GM19025 (cell line): ENCODE measurements around the gene ZNF266.

Experiments used
- ATAC-seq: cut with Tn5 transposase; IDR thresholded peaks from one replicate; pipeline ENCODE4 v1.9.1; 2021; ENCODE audit warnings: mild to moderate bottlenecking, low read depth, moderate library complexity; ENCODE audit not compliant: unreplicated experiment

ZNF266 gene

GRCh38 chr19:9435279-9436268 is at the start of gene ZNF266:
ZNF266 (minus strand) TSS chr19:9435573; CDS start chr19:9420089, 15,484 bp downstream.
- ATAC-seq, result peak; percentile 90

DNA sequence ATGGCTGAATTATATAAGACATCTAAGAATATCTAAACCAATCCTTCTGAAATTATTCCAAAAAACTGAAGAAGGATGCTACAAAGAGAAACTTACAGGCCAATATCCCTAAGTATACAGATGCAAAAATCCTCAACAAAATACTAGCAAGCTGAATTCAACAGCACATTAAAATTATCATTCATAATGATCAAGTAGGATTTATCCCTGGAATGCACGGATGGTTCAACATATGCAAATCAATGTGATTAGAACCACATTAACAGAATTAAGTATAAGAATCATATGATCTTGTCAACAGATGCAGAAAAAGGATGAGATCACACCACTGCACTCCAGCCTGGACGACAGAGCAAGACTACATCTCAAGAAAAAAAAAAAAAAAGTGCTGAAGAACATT is 49.8 kb upstream of the ZNF266 start:
- no peak for ATAC-seq

DNA sequence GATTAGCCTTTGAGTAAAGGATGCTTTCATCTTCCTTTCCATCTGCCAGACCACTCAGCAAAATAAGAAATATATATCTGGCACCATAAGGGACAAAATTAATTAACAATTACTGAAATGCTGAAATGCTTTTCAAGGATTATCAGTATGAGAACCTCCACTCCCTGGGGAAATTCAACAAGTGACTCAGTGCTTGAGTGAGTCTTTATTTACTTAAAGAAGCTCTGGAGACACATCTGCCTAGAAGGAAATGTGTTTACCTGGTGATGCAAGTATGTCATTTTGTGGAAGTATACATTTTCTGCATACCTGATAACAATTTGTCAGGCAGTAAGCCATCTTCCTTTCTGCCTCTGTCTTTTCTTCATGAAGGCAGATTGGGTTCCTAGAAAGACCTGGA is 39.6 kb upstream of the ZNF266 start:
- no peak for ATAC-seq

- ATAC-seq, result no peak
Observed at GRCh38 chr19:9467161-9467560, 31.8 kb upstream of the ZNF266 start.

GRCh38 chr19:9461938-9462337 is 26.6 kb upstream of the ZNF266 start:
- ATAC-seq, result no peak

- no peak for ATAC-seq
Observed at GRCh38 chr19:9456018-9456689, 20.8 kb upstream of the ZNF266 start.

DNA sequence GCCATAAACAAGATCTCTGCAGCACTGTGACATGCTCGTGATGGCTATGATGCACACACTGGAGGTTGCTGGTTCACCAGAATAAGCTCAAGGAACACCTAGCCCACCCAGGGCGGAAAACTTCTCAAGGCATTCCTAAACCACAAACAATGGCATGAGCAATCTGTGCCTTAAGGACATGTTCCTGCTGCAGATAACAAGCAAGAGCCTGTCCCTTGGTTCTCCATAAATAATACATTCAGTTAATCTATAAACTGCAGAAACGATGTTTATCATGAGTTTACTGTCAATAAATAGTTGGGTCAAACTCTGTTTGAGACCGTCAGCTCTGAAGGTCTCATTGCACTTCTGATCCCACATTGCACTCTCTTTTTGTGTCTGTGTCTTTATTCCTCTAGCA is 18.6 kb upstream of the ZNF266 start:
- ATAC-seq, result no peak

DNA sequence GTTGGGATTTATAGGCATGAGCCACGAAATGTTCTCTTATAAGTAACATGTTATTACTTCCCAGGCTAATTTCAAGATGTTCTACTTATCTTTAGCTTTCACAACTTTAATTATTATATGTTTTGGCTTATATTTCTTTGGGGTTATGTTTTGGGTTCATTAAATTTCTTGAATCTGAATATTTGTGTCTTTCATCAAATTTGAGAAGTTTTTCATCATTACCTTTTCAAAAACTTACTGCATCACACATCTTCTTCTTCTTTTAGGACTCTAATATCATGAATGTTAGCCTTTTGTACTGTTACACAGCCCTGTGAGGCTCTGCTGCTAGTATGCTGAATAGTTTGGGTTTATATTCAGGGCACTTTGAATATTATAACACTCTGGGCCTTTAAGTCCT is 9.7 kb upstream of the ZNF266 start:
- ATAC-seq, result no peak

DNA sequence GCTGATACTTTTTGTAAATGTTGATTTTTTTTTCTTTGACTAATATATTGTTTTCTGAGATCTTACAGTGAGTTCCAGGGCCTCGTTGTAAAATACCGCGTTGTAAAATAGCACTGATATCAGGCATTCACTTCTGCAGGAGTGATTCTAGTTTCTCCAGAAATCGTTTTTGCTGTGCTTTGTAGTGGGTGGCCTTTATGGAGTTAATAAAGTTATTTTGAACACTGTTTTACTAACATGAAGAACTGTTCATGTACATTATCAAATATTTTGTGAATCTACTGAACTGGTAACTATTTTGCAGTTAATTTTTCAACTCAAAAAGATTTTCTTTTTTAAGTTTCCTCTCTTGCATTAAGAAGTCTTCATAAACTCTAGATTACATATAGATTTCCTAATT is 985 bp upstream of the ZNF266 start:
- no peak for ATAC-seq

- no peak for ATAC-seq
Observed at GRCh38 chr19:9431475-9431874, 3.9 kb downstream of the ZNF266 start.

- ATAC-seq, result no peak
Observed at GRCh38 chr19:9430444-9430843, 4.9 kb downstream of the ZNF266 start.

DNA sequence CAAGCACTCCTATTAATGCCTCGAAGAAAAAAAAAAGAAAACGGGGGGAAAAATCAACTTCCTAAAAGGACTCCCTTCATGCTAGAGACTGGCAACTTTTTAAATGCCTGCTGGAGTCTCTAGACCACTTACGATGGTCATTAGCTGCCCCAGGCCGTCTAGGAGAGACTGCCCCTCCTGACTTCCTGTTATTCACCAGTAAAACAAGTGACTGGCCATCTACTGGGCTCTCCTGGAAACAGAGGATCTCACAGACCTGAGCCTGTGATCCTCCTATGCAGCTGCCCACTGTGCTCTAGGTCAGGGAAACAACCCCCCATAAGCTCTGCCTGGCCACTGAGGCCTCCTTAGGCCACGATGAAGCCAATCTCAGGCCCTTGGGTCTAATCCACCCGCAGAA is 7.4 kb downstream of the ZNF266 start:
- no peak for ATAC-seq

DNA sequence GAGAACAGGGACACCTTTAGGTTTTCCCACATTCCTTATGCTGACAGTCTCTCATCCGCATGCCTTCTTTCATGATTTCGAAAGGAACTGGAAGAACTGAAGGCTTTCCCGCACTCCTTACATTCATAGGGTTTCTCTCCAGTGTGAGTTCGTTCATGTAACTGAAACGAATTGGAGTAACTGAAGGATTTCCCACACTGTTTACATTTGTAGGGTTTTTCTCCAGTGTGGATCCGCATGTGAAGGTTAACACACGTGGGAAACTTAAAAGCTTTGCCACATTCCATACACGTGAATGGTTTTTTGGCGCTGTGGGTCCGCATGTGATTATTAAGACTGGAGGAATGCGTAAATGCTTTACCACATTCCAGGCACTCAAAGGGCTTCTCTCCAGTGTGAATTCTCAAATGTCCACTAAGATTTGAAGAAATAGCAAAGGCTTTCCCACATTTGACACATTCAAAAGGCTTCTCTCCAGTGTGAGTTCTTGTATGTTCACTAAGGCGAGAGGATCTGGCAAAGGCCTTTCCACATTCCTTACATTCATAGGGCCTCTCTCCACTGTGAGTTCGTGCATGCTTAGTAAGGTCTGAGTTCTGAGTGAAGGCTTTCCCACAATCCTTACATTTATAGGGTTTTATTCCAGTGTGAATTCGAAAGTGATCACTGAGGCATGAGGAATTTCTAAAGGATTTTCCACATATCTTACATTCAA is 22.0 kb downstream of the ZNF266 start:
- ATAC-seq, result no peak

GRCh38 chr19:9407827-9408226 is 27.5 kb downstream of the ZNF266 start:
- ATAC-seq, result no peak

- ATAC-seq, result no peak
Observed at GRCh38 chr19:9406798-9407352, 28.5 kb downstream of the ZNF266 start.

DNA sequence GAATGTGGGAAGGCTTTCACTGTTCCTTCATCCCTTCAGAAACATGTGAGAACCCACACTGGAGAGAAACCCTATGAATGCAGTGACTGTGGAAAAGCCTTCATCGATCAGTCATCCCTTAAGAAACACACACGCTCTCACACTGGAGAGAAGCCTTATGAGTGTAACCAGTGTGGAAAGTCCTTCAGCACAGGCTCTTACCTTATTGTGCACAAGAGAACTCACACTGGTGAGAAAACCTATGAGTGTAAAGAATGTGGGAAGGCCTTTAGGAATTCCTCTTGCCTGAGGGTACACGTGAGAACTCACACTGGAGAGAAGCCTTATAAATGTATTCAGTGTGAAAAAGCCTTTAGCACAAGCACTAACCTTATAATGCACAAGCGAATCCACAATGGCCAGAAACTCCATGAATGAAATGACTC is 54.0 kb downstream of the ZNF266 start:
- ATAC-seq, result no peak

DNA sequence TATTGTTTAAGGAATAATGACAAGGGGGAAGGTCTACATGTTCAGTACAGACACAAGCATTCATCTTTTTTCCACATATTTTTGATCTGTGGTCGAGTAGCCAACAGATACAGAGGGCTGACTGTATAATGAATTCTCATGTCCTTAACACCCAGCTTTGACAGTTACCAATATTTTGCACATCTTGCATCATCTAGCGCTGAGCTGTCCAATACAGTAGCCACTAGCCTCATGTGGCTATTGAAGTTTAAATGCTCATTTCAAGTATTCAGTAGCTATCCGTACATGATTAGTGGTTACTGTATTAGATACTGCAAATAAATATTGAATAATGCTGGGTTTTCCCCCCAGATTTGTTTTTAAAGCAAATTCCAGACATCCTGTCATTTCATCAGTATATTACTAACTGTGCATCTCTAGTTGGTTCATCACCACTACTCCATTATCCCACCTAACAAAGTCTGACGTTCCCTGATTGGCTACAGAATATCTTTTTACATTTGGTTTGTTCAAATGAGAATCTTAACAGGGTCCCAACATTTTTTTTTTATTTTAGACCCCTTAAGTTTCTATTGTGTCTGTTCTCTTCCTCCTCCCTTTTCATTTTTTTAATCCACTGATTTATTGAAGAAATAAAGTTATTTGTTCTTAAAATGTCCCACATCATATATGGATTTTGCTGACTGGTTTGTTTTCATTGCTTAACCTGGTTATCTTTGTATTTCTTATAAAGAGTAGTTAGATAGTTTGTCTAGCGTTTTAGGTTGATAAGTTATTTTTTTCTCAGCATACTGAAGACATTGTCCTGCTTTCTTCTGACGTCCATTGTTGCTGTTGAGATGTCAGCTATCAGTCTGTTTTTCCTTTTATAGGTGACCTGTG is 64.4 kb downstream of the ZNF266 start:
- no peak for ATAC-seq

DNA sequence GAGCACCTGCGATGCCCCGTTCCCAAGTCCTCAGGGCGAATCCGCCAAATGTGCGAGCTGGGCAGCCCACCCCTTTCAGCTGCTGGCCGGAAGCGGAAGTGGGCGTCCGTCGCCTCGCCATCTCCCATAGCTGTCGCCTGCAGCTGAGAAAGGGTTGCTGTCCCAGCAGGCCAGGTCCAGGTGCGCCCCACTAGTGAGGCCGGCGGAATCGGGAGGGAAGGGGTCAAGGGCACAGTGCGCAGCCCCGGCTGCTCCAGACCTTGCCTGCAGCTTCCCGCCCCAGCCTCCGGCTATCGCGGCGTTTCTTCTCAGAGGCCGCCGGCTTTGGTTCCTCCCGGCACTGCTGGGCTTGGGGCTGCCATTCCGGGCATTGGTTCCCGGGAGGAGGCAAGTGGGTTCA is 72.5 kb downstream of the ZNF266 start, which contains the start of gene ZNF177:
Gene ZNF177 (plus strand): TSS at position 109 of the 400 bp plus-strand sequence. CDS start 15,299 bp downstream, outside the sequence.
- no peak for ATAC-seq
